Fibroblast of pulmonary artery (primary cell): ENCODE data around the gene NFILZ.
"Not testable (repeated sequence)": the region's sequence is repeated elsewhere in the genome, so short reads cannot be mapped to it uniquely, and the experiment has no call there.

Source experiments
- DNase-seq: peaks from one replicate; pipeline ENCODE4 v3.0.0-alpha.2; 2010; ENCODE audit warnings: low read depth
- H3K4me3 ChIP-seq: replicated peaks from 2 replicates; pipeline ENCODE4 v1.5.1; 2011; ENCODE audit warnings: low read depth, mild to moderate bottlenecking, control low read depth, low read length, moderate library complexity
- TF ChIP-seq, protein P1 (sequence below): IDR thresholded peaks from 2 replicates; pipeline ENCODE4 v1.5.1; 2011; ENCODE audit warnings: mild to moderate bottlenecking, control low read depth, low read length, inconsistent platforms; ENCODE audit errors: missing control alignments

The NFILZ gene

DNA sequence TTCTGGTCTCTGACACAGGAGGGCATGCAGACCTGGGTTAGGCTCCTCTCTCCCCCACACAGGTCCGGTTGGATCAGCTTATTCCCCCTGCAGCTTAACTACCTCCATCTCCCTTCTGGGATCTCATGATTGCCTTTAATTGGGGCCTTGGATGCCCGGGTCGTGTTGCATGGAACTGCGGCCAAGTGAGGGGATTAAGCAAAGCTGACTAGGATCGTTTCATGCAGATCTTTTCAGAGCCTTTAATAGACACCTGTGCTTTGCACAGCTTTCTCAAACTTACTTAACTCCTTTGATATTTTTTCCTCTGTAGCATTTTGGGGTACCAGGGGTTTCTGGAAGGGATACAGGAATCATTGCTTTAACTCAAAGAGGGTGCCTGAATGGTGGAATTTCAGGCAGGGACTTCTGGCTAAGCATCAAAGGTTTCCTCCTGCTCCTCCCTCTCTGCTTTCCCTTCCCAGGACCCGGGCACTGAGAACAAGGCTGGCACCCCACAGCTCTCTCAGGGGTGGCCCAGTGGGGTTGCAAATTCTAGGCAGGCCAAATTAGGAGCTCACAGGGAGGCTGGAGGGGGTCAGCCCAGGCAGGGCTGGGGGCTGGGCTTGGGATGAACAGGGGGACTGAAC is 477 bp downstream of the NFILZ start:
- no peak for DNase-seq
- H3K4me3 ChIP-seq: no peak overlapping the region
- TF ChIP-seq, protein P1, sequence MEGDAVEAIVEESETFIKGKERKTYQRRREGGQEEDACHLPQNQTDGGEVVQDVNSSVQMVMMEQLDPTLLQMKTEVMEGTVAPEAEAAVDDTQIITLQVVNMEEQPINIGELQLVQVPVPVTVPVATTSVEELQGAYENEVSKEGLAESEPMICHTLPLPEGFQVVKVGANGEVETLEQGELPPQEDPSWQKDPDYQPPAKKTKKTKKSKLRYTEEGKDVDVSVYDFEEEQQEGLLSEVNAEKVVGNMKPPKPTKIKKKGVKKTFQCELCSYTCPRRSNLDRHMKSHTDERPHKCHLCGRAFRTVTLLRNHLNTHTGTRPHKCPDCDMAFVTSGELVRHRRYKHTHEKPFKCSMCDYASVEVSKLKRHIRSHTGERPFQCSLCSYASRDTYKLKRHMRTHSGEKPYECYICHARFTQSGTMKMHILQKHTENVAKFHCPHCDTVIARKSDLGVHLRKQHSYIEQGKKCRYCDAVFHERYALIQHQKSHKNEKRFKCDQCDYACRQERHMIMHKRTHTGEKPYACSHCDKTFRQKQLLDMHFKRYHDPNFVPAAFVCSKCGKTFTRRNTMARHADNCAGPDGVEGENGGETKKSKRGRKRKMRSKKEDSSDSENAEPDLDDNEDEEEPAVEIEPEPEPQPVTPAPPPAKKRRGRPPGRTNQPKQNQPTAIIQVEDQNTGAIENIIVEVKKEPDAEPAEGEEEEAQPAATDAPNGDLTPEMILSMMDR: no peak

DNA sequence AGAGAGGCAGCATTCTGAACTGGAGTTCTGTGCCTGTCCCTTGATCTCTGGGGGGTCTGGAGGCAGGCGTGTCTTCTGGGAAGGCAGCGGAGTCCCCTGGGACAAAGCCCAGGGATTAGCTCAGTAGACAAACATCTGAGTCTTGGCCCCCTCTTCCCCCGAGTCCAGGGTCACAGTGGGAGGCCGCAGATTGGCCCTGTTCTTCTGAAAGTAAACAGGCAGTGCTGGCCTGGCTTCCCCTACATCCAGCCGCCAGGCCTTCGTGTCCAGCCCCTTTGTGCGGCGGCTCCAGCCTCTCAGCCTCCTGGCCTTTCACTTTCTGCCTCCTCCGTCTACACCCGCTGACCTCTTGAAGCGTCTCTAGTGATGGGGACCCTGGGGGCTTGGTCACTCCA is 989 bp downstream of the NFILZ start:
- TF ChIP-seq, protein P1: no peak
- H3K4me3 ChIP-seq: no peak overlapping the region
- peak; percentile 47 for DNase-seq

DNA sequence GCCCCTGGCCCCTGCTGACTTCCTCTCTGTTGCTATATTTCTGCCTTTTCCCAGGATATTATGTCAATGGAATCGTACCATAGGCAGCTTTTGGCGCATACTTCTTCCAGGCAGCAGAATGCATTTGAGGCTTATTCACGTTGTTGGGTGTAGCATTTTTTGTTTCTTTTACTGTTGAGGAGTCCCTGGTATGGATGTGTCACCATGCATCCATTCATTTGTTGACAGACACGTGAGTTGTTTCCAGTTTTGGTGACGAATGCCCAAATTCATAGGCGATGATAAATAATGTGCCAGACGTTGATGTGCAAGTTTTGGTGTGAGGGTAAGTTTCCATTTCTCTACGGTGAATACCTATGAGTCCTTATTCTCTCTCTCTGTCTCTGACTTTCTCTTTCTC is 5.0 kb downstream of the NFILZ start:
- no peak for DNase-seq
- no peak overlapping the region for H3K4me3 ChIP-seq
- TF ChIP-seq, protein P1: no peak

DNA sequence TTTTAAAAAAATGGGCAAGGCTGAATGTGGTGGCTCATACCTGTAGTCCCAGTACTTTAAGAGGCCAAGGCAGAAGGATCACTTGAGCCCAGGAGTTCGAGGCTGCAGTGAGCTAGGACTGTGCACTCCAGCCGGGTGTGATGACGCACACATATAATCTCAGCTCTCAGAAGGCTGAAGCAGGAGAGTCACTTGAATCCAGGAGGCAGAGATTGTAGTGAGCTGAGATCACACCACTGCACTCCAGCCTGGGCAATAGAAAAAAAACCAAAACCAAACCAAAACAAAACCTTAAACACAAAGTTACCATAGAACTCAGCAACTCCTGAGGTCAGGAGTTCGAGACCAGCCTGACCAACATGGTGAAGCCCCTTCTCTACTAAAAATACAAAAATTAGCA is 6.6 kb downstream of the NFILZ start:
- DNase-seq, H3K4me3 ChIP-seq: not testable (repeated sequence)

DNA sequence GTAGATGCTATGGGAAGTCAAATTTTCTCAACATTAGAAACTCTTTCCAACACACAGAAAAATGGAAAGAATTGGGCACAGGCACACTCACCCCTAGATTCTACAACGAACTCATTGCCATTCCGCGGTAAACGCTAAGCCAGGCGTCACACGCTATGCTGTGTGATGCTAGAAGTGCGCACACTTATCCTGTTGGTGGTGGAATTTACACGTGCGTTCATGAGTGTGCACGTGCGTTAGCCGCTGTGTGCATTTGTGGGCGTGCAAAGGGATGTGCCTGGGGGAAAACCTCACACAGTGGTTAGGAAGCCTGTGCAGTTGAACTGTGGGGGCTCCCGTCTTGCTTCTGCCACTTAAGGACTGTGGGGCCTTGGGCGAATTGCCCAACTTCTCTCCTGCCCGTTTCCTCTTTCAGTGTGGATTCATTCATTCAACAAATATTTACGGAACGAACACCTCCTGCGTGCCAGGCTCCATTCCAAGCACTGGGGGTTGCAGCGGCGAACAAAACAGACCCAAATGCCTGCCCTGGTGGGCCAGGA is 7.7 kb downstream of the NFILZ start:
- TF ChIP-seq, protein P1: no peak
- H3K4me3 ChIP-seq: no peak overlapping the region
- peak; percentile 36 for DNase-seq

DNA sequence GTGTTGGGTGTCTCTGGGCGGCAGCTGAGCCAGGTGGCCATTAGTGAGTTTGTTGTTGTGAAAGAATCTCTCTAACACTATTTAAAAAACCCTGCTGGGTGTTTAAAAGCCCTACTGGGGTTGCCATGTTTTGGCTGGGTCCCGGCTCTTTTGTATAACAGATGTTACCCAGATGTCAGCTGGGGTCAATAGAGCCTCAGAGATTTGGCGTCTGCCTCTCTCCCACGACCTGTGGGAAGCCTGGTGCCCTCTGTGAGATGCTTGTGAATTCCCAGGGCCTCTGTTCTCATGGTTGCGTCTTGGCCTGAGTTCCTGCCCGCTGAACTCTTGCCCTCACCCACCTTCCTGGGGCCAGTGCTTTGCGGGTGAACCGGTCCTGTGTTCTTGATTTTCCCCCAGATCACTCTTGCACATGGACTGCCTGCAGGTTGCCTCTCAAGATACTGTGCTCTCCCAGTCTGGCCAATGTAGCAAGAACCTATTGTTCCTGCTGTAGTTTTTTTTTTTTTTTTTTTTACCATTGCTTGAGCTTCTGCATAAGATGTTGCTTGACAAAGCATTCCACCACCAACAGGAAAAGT is 9.5 kb downstream of the NFILZ start:
- TF ChIP-seq, protein P1: no peak
- DNase-seq: peak; percentile 40
- no peak overlapping the region for H3K4me3 ChIP-seq

DNA sequence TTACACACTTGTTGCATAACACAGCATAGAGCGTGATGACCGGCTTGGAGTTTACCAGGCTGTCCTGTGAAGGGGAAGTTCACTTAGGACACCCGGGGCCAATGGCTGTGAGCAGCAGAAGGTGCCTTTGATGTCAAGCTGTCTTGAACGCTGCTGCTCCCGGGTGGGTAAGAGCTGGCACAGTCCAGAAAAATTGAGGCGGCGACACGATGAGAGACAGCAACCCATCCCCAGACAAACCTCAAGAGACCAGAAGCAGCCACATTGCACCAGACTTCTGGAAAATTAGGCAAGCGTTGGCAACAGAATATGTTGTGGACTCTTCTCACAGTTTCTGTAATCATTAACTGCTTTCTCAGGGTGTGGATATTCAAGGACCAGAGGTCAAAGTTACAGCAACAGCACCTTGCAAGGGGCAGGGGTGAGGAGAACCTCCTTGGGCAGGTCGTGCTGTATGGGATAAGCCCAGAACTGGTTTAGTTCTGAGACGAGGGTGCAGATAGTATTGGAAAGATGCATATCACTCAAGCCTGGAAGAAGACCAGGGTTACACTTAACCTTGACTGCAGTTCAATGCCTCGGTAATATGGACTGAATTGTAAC is 10.1 kb downstream of the NFILZ start:
- no peak overlapping the region for H3K4me3 ChIP-seq
- TF ChIP-seq, protein P1: no peak
- DNase-seq: no peak
